CD4-positive, alpha-beta T cell treated with Interleukin-4 for 4 hours (primary cell): Measurements from ENCODE around the gene SPINT3.
"Not testable (repeated sequence)": the region's sequence is repeated elsewhere in the genome, so short reads cannot be mapped to it uniquely, and the experiment has no call there.

ENCODE experiments used
- DNase-seq: peaks from one replicate; pipeline ENCODE4 v3.0.0-alpha.2; 2020

SPINT3 gene

DNA sequence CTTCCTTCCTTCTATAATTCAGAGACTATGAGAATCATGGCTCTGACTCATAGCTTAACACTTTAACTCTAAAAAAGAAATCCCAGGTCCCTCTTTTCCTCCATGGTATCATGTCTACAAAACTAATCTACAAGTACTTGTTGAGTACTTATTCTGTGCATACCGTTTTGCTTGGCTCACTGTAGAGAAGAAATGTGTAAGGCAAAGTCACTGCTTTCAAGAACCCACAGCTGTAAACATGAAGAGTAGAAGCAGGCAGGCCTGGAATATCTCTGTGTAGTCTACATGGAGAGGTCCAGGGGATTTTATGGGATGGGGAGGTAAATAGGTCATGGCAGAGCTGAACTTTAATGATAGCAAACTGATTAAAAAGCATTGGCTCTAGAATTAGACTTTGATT is 13.8 kb downstream of the SPINT3 start:
- DNase-seq, result no peak

DNA sequence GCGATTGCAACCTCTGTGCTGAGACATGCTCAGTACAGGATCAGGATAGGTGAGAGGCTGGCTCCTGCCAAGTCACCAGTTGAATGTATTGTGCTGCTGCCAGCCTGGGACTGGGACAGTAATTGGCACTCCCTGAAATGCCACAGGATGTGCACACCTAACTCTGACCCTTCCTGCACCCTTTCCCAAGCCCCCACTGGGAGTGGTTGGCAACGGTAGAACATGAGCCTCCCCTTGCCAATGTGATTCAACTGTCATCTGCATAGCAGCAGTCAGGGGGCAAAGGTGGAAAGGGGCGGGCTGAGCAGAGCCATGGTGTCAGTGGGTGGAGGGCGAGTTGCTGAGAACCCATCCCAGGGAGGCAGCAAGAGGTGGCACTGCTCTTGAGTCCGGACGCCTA is 15.4 kb downstream of the SPINT3 start:
- no peak for DNase-seq

DNA sequence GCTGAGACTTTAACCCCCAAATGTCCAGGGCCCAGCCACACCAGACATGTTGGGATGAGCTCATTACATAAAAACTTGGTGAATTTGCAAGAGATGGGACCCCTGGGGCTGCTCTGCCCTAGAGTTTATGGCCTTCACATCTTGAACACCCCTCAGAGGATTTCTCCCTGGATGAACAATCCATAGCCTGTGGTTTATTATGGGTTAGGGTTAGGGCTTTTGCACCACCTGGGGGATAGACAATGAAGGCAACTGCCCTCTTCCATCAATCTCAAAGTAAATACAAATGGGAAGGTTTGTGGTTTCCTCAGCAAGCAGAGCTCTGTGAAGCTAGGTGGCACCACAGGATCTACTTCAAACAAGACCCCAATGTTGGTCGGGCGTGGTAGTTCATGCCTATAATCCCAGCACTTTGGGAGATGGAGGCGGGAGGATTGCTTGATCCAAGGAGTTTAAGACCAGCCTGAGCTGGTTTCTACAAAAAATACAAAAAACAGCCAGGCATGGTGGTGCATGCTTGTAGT is 17.4 kb downstream of the SPINT3 start:
- DNase-seq, result no peak

DNA sequence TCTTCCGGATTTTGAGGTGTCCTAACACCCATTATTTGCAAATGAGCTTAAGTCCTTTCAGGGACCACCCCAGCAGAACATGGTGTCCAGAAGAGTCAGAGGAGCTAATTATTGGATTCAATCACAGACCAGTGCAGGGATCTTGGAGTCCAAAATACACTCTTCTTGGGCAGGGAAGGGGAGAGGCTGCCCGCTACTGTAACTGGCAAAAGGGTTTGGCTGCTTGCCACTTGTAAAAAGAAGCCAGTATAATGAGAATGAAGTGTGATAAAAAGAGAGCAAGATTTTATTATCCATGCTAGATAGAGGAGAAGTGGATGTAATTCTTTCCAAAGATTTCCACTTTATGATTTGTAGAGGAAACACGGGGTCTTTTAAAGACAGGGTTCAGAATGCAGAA is 19.3 kb downstream of the SPINT3 start:
- DNase-seq, result no peak

DNA sequence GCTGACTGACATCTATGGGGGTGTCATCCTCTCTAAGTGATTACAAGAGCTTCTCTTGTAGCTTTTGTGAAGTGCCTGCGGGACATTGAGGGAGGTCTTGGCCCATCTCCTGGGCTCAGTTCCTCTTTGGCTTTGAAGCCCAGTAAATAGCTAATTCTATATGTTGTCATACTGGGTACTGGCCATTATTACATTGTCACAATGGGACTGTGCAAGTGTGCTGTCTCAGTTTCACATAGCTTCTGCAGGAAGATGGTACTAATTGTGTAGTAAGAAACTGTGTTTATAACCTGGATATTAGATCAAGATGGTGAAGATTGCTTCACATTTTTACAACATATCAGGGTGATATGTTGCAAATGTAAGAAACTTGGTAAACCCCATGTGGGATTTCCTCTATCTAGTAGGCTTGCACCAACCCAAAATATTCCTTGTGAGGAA is 19.9 kb downstream of the SPINT3 start:
- no peak for DNase-seq

DNA sequence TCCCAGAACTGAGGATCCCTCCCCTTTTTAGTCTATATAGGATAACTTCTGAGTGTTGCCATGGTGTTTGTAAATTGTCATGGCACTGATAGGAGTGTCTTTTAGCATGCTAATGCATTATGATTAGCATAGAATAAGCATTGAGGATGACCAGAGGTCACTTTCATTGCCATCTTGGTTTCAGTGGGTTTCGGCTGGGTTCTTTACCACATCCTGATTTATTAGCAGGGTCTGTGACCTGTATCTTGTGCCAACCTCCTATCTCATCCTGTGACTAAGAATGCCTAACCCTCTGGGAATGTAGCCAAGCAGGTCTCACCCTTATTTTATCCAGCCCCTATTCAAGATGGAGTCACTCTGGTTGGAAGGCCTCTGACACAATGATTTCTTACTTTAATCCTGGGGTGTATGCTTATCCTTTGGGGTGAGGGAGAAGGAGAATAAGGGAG is 26.3 kb downstream of the SPINT3 start:
- no peak for DNase-seq

DNA sequence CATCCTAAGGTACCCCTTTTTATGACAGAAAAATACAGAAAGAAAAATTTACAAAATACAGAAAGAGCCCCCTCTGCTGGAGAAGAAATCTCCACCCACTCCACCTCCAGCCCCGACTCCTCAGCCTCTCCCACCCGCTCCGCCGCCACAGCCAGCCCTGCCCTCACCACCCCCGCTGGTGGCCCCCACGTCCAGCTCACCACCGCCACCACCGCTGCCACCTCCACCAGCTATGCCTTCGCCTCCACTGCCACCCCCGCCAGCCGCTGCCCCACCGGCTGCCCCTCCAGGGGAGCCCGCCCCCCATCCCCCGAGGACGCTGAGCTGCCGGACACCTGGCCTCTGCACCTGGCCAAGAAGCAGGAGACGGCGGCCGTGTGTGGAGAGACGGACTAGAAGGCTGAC is 28.2 kb downstream of the SPINT3 start:
- DNase-seq, result no peak

DNA sequence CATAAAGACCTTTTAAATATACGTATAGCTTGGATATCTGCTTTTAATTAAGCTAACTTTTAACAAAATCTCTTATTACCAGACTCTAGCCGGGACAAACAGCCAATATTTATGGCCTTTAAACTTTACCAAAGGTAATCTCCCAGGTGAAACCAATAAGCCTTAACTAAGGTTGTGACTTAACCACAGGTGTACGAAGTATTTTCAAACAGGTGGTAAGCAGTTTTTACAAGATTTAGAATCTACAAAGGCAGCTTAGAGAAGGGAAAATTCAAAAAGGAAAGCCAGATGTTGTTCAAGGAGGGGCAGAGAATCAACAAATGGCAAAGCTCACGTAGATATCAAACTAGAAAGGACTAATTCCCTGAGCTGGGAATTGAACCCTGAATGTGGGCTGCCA is 30.0 kb downstream of the SPINT3 start:
- DNase-seq, result no peak

DNA sequence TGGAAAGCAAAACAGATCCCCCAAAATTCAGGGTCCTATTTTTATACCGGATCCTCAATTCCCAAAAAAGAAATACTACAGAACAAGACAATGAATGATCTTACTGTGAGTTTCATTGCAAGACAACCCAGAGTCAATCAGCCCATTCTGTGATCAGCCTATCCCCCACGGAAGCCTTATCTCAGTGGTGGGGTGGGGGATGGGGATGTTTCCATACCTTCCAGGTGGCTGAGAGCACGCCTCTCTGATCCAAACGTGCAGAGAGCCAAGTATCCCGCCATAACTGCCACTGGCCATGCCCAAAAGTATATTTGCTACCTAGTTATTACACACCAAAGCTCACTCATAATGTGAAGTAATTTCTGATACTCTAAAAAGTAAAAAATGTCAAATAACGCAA is 30.7 kb downstream of the SPINT3 start:
- no peak for DNase-seq

DNA sequence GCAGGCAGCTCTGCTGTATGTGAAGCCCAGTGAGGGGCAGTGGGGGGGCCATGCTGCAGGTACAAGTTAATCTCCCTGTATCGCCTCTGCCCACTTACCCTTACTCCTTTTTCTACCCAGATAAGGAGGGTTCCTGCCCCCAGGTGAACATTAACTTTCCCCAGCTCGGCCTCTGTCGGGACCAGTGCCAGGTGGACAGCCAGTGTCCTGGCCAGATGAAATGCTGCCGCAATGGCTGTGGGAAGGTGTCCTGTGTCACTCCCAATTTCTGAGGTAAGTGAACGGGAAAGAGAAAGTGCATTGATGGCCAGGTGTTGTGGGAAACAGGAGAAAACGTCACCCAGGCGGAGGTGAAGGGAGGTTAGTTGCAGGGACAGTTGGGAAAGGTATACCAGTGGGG is 35.6 kb downstream of the SPINT3 start:
- DNase-seq, result no peak

DNA sequence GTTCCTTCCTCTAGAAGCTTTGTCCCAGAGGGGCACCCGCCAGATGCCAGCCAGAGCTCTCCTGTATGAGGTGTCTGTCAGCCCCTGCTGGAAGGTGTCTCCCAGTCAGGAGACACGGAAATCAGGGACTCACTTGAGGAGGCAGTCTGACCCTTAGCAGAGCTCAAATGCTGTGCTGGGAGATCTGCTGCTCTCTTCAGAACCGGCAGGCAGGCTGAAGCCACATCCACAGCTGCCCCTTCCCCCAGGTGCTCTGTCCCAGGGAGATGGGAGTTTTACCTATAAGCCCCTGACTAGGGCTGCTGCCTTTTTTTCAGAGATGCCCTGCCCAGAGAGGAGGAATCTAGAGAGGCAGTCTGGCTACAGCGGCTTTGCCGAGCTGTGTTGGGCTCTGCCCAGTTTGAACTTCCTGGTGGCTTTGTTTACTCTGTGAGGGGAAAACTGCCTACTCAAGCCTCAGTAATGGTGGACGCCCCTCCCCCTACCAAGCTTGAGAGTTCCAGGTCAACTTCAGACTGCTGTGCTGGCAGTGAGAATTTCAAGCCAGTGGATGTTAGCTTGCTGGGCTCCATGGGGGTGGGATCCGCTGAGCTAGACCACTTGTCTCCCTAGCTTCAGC is 37.8 kb downstream of the SPINT3 start:
- not testable (repeated sequence) for DNase-seq

DNA sequence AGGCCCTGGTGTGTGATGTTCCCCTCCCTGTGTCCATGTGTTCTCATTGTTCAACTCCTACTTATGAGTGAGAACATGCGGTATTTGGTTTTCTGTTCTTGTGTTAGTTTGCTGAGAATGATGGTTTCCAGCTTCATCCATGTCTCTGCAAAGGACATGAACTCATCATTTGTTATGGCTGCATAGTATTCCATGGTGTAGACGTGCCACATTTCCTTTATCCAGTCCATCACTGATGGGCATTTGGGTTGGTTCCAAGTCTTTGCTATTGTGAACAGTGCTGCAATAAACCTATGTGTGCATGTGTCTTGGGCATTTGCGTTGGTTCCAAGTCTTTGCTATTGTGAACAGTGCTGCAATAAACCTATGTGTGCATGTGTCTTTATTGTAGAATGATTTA is 43.1 kb downstream of the SPINT3 start:
- not testable (repeated sequence) for DNase-seq

DNA sequence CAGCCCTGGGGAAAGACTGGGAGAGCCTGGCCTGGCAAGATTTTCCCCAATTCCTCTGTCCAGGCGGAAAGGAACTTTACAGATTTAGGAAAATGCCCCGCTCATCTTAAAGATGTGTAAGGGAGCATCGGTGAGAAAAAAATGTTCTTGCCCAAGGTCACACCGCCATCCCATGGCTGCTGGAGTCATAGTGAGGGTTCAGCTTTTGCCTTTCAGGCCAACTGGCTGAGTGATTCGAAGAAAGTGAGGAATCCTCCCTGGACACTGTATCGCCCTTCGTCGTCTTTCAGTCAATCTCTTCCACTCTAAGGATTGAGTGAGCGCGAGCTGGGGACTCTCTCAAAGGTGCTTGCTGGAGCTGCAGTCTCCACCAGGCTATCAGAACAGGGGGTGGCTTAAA is 44.5 kb downstream of the SPINT3 start:
- DNase-seq, result no peak

DNA sequence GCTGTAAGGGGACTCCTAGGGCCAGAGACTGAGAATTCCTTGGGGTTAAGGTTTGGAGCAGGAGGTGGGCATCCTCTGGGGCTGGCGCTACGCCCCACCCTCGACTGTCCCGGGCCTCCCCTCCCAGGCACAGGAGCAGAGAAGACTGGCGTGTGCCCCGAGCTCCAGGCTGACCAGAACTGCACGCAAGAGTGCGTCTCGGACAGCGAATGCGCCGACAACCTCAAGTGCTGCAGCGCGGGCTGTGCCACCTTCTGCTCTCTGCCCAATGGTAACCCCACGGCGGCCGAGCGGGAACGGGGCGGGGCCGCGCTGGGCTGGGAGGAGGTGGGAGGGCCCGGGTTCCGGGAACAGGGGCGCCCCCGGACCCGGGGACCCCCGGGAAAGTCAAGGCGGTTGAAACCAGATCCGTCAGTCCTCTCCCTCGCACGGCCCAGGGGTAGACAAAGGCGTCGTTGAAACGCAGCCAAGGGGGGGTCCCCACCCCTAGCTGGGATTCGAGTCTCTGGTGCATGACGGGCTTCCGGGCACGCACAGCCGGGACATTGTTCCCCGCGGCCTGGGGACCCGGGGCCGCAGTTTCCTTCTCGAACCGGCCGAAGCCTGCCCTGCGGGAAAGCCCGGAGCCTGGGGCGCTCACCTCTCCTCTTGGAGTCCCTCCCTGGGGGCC is 45.0 kb downstream of the SPINT3 start:
- DNase-seq, result no peak

DNA sequence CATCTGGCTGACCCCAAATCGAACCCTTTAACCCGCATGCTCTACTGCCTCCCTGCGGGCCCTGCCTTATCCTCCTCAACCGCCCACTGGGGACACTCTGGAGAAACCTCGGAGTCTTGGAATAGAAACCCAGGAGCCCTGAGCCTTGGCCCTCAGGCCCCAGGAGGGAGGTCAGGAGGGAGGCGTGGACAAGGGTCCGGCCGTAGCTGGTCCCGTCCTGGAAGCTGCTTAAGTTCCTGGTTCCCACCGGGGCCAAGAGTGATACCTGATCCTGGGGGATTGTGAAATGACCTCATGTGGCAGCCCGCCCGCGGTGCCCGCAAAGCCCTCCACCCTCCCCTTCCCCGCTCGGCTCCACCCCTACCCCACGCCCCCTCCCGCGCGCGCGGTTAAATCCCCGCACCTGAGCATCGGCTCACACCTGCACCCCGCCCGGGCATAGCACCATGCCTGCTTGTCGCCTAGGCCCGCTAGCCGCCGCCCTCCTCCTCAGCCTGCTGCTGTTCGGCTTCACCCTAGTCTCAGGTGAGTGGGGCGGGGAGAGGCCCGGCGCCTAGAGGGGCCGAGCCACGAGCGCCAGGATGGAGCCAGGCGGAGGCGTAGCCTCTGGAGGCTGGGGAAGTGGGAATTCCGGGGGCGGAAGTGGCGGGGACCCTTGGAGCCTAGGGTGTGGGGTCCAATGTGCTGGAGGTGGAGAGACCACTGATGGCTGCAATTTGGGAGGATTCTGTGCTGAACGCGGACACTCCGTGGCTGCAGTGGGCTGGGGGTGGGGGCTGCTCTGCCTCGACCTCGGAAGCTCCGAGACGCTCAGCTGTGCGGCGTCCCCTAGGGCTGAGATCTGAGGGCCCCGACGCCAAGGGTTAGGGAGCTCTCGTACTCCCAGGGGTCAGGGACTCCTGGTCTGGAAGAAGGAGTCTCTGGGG is 45.8 kb downstream of the SPINT3 start, which contains the start of gene WFDC2:
Gene WFDC2 (plus strand): TSS at position 418 of the 926 bp plus-strand sequence. CDS start 29 bp downstream, at position 447.
- no peak for DNase-seq

DNA sequence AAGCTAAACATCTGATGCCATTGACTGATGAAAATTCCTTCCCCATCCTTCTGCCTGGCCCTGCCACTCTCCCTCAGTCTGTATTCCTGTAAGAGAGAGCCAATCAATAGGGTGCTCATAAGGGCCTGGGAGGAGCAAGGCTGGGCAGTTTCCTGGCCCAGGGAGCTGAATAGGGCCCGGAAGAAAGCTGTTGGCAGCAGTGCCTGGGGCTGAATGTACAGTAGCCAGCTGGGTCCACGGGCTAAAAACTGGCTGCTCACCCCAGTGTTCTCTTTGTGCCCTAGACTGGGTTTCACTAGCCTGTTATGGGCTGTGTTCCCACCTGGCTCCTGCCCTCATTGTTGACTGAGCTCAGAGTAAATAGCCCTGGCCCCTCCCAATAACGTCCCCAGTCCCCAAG is 47.6 kb downstream of the SPINT3 start:
- DNase-seq, result no peak

DNA sequence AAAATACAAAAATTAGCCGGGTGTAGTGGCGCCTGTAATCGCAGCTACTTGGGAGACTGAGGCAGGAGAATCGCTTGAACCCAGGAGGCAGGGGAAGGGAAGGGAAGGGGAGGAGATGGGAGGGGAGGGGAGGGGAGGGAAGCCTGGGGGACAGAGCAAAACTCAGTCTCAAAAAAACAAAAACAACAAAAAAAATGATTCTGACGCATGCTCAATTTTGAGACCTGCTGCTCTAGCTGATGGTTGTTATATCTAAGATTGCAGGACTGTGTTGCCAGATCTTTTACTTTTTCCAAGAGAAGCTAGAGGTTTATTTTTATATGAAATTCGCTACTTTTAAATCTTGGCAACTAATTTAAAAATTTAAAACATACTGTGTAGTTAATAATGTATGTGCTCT is 48.2 kb downstream of the SPINT3 start:
- DNase-seq, result no peak

DNA sequence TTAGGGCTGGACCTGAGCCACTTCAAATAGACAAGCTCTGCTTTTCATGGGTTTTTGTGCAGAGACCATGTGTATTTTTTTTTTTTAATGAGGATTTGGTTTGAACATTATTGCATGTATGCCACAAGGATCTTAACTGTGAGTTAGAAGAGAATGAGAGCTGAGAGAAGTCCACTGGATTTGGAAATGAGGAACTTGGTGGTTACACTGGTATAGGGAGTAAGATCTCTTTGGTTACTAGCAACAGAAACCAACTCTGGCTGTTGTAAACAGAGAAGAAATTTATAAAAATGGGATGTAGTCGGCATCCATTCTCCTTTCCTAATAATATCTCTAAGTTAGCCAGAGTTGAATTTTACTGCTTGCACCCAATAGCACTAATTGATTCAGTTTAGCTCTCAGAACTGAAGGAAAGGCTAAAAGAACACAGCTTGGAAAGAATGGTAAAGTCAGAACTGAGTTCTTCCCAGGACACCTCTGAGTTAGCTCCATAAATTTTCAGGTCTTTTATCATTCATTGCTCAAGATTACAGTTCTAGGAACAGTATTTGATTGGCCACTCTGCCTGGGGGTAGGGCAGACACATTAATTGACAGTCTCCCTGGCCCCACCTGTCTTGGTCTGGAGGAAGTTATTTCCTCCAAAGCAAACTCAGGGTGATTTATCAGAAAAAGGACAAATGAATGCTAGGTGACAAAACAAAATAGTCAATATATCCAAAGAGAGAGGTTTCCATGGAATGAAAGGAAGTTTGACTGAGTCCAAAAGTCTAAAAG is 49.7 kb downstream of the SPINT3 start:
- DNase-seq, result no peak

DNA sequence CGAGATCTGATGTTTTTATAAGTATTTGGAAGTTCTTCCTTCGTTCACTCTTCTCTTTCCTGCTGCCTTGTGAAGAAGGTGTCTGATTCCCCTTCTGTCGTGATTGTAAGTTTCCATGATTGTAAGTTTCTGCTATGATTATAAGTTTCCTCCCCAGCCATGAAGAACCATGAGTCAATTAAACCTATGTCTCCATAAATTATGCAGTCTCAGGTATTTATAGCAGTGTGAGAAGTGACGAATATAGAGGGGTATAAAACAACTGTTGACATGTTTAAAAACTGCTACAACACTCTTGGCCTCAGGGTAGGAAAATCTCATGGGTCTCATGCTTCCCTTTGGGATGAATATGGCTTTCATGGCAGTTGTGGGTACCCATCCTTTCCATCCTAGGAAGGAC is 51.7 kb downstream of the SPINT3 start:
- DNase-seq, result no peak

DNA sequence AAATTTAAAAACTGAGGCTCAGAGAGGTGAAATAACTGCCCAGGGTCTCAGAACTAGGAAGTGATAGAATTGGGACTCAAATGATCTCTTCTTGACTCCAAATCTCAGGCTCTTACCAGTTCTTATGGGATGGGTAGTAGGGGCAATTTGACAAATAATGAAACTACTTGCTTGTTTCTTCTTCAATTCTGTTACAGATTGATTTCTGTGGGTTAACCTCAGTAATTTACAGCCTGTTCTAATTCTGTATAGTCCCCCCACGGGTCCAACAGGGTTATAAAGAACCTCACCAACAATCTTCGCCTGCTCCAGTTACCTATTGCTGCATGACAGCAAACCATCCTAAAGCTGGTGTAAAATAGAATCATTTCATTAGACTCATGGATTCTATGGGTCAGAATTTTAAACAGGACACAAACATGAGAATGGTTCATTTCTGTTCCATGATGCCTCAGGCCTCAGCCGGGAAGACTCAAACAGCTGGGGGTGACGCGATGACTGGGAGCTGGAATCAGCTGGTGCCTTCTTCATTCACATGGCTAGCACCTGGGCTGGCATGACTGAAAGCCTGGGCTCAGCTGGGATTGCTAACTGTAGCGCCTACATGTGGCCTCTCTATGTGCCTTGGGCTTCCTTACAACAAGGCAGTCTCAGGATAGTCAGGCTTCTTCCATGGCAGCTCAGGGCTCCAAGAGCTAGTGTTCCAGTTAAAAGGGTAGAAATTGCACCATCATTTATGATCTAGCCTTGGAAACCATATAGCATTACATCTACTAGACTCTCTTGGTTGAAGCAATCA is 52.5 kb downstream of the SPINT3 start:
- no peak for DNase-seq
